NCI-H128 (cell line): ENCODE measurements around the gene KIZ.
"Not testable (repeated sequence)": the region's sequence is repeated elsewhere in the genome, so short reads cannot be mapped to it uniquely, and the experiment has no call there.

Experiments
- DNase-seq: peaks from one replicate; lab custom pipeline; 2025; ENCODE audit not compliant: unreplicated experiment; lab: John Stamatoyannopoulos, UW

Gene KIZ

DNA sequence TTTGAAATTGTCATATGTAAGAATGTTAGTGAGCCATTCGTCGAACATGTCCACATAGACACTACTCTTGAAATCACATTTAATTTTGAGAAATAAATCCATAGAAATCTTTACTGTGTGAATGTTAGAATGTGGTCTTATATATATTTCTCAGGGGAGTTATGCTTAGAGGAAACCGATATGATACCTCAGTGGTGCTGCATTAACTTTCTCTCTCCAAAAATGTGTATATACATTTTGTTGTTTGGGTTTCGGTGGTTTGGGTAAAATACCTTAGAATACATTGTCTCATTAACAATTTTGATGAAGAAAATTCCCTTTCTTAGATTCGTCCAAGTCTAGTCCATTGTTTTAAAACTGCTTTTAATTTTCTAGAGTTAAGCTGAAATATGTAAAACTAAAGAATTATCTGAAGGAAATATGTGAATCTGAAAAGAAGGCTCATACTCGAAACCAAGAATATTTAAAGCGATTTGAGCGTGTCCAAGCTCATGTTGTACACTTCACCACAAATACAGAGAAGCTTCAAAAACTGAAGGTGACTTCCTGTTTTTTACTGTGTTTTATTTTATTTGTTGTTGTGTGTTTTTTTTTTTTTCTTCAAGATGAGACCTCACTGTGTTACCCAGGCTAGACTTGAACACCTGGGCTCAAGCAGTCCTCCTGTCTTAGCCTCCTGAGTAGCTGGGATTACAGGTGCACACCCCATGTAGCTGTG, 10.3 kb downstream of the KIZ start:
- DNase-seq: no peak

DNA sequence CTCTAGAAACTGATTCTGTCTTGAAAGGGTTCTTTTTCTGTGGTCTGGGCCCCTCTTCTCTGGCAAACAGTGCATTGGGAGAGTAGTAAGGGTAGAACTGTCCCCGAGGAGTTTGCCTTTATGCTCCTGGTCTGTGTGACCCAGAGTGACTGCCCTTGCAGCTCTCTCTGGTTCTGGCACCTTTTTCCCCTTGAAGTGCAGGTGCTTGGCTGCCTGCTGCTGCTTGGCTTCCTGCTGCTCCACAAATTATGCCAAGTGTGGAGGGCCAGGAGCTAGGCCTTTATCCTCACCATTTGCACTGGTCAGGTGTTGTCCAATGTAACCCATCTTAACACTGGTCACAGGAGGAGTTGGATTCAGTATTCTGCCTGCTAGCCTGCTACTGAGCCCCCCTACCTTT, 11.2 kb downstream of the KIZ start:
- no peak for DNase-seq

DNA sequence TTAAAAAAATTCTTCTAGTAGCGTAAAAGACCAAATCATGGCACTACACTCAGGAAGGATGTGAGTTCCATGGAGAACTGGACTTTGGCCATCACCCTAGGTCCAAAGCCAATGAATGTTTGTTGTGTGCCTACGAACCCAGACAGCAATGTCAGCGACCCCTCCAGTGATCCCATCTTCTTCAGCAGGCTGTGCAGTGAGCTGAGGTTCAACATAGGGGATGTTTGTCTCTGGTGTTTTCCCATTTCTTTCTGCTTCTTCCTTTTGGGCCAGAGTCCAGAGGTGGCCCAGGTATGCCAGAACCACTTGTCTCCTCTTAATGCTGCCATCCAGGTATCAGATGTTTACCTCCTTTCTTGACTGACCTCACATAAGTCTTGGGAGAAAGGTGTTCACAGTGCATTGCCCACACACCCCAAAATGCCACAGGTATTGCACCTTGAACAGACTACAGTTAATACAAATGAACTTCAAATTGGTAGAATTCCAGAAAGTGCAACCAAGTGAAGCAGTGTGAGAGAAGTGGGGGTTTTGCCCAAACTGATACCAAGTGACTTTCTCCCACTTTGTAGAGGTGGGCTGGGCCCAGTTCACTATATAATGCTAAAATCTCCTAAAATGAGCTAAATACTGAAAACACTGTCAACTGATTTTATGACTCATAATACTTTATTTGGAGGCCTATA, 14.1 kb downstream of the KIZ start:
- no peak for DNase-seq

DNA sequence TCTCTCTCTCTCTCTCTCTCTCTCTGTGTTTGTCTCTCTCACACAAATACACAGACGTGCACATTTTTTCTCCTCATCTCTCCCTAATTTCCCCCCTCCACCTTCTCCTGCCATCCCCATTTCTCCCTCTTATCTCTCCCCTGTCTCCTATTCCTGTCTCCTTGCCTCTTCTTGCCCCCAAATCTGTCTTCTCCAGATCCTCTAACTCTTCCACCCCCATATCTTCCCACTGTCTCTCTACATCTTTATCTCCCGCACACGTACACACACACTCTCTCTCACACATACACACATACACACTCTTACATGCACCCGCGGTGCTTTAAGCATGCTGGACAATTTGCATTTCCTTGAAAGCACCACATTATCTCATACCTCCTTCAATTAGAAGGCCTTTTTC, 15.9 kb downstream of the KIZ start:
- DNase-seq: no peak

DNA sequence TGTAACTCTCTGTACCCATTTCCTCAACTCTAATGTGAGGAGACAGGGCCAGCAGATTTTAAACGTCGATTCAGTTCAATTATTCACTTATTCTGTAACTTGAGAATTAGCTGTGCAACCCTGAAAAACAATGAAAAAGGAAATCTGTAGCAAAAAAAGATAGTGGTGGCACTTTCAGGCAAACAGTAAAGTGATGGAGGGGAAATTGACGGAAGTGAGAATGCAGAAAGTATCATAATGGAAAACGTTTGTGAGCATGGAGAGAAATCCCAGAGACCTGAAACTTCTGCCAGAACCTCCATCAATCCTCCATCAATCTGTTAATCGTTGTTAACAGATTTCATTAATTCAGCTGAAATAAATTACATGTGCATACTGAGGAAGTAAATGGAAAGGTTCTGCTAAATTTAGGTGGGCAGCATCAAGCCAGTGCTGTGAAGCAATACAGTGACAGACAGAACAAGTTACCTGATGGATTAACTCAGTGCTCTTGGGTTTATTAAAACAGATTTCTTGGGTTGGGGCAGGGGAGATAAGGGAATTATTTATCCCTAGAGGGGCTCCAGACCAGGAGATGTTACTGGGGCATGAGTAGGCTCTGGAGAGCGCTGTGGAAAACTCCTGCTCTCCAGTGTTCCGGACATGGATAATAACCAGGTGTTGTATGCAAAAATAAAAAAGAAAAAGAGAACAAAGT, 17.5 kb downstream of the KIZ start:
- no peak for DNase-seq

DNA sequence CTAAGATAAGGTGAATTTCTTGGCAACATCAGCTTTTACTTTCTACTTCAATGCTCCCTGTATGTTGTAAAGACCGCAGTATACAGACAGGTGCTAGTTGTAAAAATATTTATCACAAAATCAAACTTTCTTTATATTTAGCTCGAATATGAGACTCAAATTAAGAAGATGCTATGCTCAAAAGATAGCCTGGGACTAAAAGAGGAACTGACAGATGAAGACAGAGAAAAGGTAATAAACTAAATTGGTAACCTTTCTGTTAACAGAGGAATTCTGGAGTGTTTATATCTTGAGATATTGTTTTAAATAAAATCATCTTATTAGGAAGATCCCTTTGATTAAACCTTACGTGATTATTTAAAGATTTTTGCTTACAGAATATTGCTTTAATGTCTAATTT, 19.5 kb downstream of the KIZ start:
- no peak for DNase-seq

DNA sequence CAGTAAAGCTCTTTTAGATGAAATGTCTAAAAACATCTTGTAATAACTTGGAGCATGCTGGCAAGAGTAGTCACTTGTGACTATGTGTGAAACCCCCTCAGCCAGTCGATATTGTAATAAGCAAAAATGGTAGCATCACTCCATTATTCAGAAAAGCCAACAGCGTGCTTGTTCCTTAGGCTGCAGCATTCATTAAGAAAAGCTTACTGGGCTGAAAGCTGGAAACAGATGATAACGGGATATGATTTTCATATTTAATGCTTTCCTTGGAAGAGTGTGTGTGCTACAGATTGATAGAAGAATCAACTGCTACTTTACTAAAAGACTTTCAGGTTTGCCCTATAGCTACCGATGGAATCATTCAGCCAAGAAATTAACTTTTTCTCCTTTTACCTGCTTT, 20.3 kb downstream of the KIZ start:
- DNase-seq: no peak

DNA sequence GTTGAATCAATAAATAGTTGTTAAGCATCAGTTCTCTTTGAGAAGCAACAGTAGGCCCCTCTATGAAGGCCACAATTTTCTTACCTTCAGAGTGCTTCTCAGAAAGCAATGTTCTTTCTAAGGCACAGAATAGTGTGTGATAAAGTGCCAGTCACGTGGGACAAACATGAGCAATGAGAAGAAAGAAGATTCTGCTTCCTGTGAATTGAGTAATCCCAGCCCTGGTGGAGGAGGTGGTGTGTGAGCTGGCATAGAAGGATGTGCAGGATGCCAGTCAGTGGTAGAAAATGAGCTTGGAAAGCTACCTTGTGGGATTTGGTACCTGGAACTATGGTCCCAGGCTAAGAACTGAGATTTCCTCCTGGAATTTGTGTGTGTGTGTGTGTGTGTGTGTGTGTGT, 21.7 kb downstream of the KIZ start:
- no peak for DNase-seq

DNA sequence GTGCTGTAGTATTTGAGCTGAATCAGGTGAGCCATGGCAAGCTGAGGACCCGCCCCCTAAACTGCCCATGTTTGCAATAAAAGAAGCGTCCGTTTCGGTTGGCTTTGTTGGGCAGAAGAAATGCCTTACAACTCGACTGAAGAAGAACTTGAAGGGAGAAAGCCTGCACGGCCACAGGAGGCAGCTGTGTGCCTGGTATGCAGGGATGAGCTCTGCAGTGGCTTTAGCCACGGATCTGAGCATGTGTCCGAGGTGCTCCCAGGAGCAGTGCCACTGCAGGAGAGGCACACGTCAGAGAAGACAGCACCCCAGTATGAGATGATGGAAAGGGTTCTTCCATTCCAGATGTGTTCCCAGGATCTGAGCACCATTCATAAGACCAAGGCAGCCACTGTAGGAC, 23.5 kb downstream of the KIZ start:
- no peak for DNase-seq

DNA sequence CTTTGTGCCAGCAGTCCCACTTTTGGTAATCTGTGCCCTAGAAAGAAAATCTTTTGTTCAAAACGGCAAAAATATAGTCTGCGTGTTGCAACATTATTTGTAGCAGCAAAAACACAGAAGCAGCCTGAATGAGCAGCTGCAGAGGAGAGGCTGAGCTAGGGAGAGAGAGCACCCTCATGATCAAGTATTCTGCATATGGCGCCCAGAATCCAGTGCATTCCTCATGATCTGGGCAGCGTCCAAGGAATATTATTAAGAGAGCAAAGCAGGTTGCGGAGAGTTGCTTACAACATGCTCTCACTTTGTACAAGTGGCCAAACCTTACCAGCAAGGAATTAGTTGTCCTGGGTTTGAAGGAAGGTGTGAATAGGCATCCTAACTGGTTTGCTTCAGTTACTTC, 25.9 kb downstream of the KIZ start:
- no peak for DNase-seq

DNA sequence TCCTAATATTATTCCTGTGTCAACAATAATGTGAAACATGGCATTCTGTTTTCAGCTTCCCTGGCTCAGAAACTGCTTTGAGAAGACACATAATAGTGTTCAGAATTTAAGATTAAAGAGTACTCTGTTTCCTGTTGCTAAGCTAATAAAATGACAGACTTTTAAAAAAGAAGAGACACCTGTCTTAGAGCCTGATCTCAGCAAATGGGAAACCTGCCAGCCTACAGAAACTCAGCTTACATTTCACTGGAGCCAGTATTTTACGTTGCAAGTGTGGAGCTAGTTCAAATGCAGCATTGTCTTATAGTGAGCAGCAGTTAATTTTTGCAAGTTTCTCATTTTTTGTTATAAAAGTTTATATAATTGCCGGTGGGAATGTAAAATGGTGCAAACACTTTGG, 28.8 kb downstream of the KIZ start:
- no peak for DNase-seq

DNA sequence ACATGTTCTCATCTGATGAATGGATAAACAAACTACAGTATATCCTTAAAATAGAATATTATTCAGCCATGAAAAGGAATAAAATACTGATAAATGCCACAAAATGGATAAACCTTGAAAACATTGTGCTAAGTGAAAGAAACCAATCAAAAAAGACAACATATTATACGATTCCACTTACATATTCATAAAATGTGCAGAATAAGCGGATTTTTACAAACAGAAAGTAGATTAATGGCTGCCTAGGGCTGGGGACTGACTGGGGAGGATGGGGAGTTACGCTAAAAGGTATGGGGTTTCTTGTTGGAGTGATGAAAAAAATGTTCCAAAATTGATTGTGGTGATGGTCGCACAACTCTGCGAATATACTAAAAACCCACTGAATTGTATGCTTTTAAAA, 29.4 kb downstream of the KIZ start:
- no peak for DNase-seq

DNA sequence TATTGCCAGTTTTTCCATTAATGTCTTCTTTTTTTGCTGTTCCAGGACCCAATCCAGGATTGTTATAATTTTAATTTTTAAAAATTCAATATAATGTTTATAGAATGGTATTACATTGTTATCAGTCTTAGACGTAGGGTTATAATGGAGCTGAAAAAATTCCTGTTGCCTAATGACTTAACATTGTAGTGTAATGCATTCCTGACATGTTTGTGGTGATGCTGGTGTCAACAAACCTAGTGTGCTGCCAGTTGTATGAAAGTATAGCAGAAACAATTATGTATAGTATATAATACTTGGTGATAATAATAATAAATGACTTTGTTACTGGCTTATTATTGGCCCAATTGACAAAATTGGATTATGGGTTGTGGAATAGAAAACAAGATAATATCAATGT, 30.4 kb downstream of the KIZ start:
- no peak for DNase-seq

DNA sequence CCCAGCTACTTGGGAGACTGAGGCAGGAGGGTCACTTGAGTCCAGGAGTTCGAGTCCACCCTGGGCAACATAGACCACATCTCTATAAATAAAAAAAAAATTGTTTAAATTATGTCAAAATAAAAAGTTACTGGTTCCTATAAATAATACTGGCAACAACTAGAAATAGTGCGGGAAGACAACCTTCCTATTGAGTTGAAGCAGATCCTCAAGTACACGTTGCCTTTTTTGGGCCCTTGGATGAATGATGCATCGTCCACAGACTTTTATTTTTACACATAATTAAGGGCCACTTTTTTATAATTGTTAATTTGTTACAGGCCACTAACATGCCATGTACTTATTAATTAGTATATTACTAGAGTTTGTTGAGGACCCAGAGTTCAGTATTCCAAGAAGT, 31.1 kb downstream of the KIZ start:
- no peak for DNase-seq

DNA sequence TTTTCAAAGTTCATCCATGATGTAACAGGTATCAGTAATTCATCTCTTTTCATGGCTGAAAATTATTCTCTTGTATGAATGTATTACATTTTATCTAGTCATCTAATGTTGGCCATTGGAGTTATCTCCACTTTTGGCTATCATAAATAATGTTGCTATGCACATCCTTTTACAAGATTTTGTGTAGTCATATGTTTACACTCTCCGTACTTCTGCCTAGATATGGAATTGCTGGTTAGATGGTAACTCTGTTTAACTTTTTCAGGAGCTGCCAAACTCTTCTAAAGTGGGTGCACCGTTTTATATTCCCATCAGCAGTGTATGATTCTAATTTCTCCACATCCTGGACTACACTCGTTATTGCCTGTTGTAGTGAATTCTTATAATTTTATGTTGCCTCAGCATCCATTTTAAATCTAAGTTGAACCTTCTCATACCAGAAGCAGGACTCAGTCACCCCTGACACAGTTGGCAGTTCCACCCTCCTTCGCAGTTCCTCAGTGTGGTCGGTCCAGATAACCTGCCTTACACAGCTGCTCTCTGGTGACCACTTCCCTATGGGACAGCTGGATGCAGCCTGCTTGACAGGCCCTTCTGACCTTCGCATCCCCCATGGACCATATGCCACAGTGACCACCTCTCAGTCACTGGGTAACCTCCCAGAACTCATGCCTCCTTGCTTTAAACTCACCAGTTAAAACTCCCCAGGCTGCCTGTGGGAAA, 33.9 kb downstream of the KIZ start:
- DNase-seq: no peak

DNA sequence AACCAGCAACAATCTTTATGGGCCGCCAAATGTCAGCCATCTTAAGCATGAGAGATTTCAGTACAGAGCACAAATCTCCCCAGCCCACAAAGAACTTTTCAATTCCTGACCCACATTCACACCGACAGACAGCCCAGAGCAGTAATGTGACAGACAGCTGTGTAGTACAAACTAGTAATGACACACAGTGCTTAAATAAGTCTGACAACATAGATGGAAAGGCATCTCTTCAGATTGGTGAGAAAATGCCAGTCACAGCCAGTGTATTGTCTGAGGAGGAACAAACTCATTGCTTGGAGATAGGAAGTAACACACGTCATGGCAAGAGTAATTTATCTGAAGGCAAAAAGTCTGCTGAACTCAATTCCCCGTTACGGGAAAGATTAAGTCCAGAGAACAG, 36.0 kb downstream of the KIZ start:
- no peak for DNase-seq

DNA sequence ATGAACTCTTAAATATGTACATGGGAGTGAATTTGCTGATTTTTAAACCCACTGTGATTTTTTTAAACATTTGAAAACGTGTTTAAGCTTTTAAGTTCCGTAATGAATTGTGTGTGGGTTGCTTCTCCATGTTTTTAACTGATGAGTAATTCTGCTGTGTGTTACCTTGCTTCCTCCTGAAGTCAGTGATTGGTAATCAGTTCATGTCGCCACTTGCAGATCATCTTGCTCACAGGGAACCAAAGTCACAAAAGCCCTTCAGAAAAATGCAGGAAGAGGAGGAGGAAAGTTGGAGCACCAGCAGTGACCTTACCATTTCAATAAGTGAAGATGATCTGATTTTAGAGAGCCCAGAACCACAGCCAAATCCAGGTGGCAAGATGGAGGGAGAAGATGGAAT, 36.7 kb downstream of the KIZ start:
- no peak for DNase-seq

DNA sequence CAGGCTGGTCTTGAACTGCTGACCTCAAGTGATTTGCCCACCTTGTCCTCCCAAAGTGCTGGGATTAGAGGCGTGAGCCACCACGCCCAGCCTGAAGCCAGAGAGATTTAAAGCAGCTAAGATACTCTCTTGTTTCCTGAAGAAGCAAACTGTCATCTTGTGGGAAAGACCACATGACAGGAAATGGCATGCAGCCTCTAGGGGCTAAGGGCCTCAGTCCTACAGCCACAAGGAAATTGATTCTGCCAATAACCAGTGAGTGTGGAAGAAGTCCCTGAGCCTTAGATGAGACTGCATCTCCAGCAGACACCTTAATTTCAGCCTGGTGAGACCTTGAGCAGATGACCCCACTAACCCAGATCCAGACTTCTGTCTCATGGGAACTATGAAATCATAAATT, 40.9 kb downstream of the KIZ start:
- no peak for DNase-seq

DNA sequence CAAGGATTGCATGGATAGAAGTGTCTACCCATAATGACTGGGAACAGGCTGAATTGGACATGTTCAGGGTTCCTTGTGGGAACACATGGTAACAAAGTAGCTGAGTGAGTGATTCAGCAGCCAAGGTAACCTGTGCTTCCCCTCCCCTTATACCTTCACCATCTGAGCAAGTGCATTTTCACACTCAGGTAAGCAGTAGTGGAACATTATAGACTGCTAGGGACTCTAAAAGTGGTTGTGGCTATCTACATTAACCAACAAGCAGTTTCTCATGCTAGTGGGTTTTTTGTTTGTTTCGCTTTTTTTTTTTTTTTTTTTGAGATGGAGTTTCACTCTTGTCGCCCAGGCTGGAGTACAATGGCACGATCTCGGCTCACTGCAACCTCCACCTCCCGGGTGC, 41.4 kb downstream of the KIZ start:
- no peak for DNase-seq

DNA sequence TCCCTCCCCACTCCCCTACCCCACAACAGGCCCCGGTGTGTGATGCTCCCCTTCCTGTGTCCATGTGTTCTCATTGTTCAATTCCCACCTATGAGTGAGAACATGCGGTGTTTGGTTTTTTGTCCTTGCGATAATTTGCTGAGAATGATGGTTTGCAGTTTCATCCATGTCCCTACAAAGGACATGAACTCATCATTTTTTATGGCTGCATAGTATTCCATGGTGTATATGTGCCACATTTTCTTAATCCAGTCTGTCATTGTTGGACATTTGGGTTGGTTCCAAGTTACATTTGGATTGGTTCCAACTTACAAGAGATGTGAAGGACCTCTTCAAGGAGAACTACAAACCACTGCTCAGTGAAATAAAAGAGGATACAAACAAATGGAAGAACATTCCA, 42.2 kb downstream of the KIZ start:
- not testable (repeated sequence) for DNase-seq

DNA sequence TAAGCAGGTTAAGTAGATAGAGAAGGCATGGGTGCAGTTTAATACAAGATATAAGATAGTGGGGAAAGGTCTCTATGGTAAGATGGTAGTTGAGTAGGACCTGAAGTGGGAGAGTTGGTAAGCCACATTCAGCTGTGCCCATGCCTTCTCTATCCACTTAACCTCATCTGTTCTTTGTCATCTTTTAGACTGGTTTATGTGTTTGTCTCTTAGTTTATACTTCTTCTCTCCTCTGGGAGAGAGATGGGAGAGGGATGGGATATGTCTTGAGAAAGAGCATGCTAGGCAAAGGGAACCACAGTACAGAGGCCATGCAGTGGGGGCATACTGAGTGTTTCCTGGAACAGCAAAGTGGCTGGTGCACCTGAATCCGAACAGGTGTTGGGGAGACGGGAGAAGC, 46.7 kb downstream of the KIZ start:
- no peak for DNase-seq

DNA sequence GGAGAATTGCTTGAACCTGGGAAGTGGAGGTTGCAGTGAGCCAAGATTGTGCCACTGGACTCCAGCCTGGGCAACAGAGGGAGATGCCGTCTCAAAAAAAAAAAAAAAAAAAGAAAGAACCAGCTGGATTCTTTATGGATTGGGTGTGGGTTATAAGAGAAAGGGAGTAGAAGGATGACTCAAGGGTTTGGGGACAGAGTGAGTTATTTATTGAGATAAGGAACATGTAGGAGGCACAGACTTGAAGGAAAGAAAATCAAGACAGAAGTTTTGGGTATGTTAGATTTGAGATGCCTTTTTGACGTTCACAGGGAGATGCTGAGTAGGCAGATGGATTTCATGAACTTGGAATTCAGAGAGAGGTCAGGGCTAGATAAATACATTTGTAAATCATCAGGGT, 47.6 kb downstream of the KIZ start:
- DNase-seq: no peak
